ENCODE results near the gene ZBED6. TPM values are rescaled to one million over a fixed set of nuclear protein-coding genes. Genes with fewer than 3 reads are reported as not detected.

The ZBED6 gene
- total and polyA plus RNA-seq, 9 of the 15 experiments (the other 6 are each of a cell fraction or from before 2014, with no cell fraction given): 0.21 to 16.6 (median 5.0) TPM

DNA sequence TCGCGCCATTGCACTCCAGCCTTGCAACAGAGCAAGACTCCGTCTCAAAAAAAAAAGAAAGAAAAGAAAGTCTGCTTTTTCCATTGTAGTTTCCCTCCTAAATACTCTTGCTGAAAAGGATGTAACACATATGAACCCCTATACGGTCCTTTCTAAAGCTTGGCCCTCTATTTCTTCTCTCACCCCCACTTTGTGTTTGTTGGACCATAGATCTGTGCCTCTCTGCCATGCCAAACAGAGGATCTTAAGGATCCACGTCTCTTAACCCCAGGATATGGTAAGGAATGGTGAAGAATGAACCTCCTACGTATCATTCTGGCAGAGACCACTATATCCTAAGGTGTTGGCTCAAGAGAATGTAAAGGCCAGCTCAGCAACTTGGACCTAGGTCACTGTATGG lies 49.1 kb upstream of the ZBED6 start:
- ChIA-PET CTCF (ENCODE audit: low intra/inter-chr PET ratio) (no interaction called here), POLR2A (interaction anchor here (0.5 to 1.2 kb wide), 5 partner anchors 13 to 580 kb away, joined by 3 to 4 read pairs (median 3); no protein-coding TSS in a partner anchor)
- Histone ChIP-seq H3K4me3 (no peak overlapping the region), H4K20me1 (replicated peaks; ENCODE audit: control insufficient read depth, insufficient read depth, low read length) (no peaks in the 10 kb centered on the region), H3K9me1 (ENCODE audit: control insufficient read depth, insufficient read depth, low read length) (no peaks in the 10 kb centered on the region), H3K79me2 (ENCODE audit: control insufficient read depth, insufficient read depth, low read length) (no peaks in the 10 kb centered on the region), H3K9ac (ENCODE audit: insufficient read depth in 1 of 2, low read depth in 2 of 2, low read length in 2 of 2) (no peak overlapping the region), H2AFZ (ENCODE audit: low read depth, low read length) (no peak overlapping the region), H3K9me3 (replicated peaks; ENCODE audit: control insufficient read depth, insufficient read depth, low read depth, low read length) (no peaks in the 10 kb centered on the region), H3K27me3 (ENCODE audit: control insufficient read depth in 2 of 2, insufficient read depth in 2 of 2, low read length in 2 of 2) (no peaks in the 10 kb centered on the region), H3K27ac (ENCODE audit: extremely low read depth, low read depth, low read length) (no peak overlapping the region), H3K4me1 (replicated peaks in 1 of 2; ENCODE audit: control insufficient read depth in 2 of 2, insufficient read depth in 2 of 2, low read length in 2 of 2) (no peaks in the 10 kb centered on the region), H3K36me3 (ENCODE audit: control insufficient read depth, insufficient read depth, low read length) (no peaks in the 10 kb centered on the region), H3K4me2 (ENCODE audit: insufficient read depth, low read length) (no peak overlapping the region)
- no TSS peak for BruUV-seq (replicated peaks)
- DNase-seq (ENCODE audit: extremely low read depth in 1 of 4, low spot score in 3 of 4) (no peak), FAIRE-seq (no peak), ATAC-seq (no peak)
- in situ Hi-C loops (cut with MboI) (no loop called here), intact Hi-C loops (cut with micrococcal nuclease) (no loop called here)
- 57% methylated on average over 6 of the region's 6 CpGs for WGBS (ENCODE audit: insufficient coverage, low coverage, missing lambda C conversion rate)
- no peak for TF ChIP-seq ZNF445 (CRISPR knock-in tag; IDR thresholded peaks at IDR 0.05; ENCODE audit: low read depth)
- TF ChIP-seq JUND (IDR thresholded peaks at IDR 0.05; ENCODE audit: borderline replicate concordance, low read depth, low read length): no peak
- no peak for TF ChIP-seq JUND (tag; IDR thresholded peaks at IDR 0.05; ENCODE audit: borderline replicate concordance, low read depth, low read length)
- TF ChIP-seq POLR2H (tag; IDR thresholded peaks at IDR 0.05; ENCODE audit: low read depth): no peak
- TF ChIP-seq, protein P1, sequence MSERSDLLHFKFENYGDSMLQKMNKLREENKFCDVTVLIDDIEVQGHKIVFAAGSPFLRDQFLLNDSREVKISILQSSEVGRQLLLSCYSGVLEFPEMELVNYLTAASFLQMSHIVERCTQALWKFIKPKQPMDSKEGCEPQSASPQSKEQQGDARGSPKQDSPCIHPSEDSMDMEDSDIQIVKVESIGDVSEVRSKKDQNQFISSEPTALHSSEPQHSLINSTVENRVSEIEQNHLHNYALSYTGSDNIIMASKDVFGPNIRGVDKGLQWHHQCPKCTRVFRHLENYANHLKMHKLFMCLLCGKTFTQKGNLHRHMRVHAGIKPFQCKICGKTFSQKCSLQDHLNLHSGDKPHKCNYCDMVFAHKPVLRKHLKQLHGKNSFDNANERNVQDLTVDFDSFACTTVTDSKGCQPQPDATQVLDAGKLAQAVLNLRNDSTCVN (CRISPR knock-in tag; IDR thresholded peaks at IDR 0.05): no peak
- no peak for TF ChIP-seq RBM17 (IDR thresholded peaks at IDR 0.05; ENCODE audit: borderline replicate concordance, low read depth, low read length)
- no peak for TF ChIP-seq ESRRB (CRISPR knock-in tag; IDR thresholded peaks at IDR 0.05; ENCODE audit: borderline replicate concordance)
- no peak for TF ChIP-seq MCM5 (IDR thresholded peaks at IDR 0.05; ENCODE audit: low read depth)
- TF ChIP-seq ZNF57 (CRISPR knock-in tag; IDR thresholded peaks at IDR 0.05): no peak
- TF ChIP-seq NONO (IDR thresholded peaks at IDR 0.05; ENCODE audit: low read depth in 2 of 2, low read length in 1 of 2): no peak
- TF ChIP-seq ERF (CRISPR knock-in tag; IDR thresholded peaks at IDR 0.05): no peak
- TF ChIP-seq NR2F6 (CRISPR knock-in tag; IDR thresholded peaks at IDR 0.05): no peak
- TF ChIP-seq TAF15 (IDR thresholded peaks at IDR 0.05; ENCODE audit: low read depth, low read length): no peak
- no peak for TF ChIP-seq ZNF436 (CRISPR knock-in tag; IDR thresholded peaks at IDR 0.05)

All from K562 (cell line).